Retinal pigment epithelial cell (primary cell): ENCODE measurements around the gene PHF1.
A peak's percentile ranks its signal among the peaks of the same experiment; 100 is the strongest.

Source experiments
- DNase-seq: peaks from one replicate; pipeline ENCODE4 v3.0.0-alpha.2; 2010; ENCODE audit warnings: low read depth
- H3K4me3 ChIP-seq: 2 replicates; pipeline ENCODE4 v1.5.1; 2011; ENCODE audit warnings: mild to moderate bottlenecking, low read length, control low read depth, moderate library complexity
- CTCF ChIP-seq: conservative IDR thresholded peaks from 2 replicates; pipeline ENCODE4 v1.5.1; 2011; ENCODE audit warnings: low read depth, low read length, control low read depth, inconsistent platforms

The PHF1 gene

GRCh38 chr6:33424855-33425667 lies 14.2 kb downstream of the PHF1 start:
- DNase-seq = no peak
- peak overlapping the region; percentile 48 for H3K4me3 ChIP-seq
- TF ChIP-seq CTCF = no peak

- DNase-seq = peak; percentile 48
- TF ChIP-seq CTCF = peak; percentile 74
- H3K4me3 ChIP-seq = peak overlapping the region; percentile 48
Measured at GRCh38 chr6:33425668-33426577, 15.1 kb downstream of the PHF1 start.

GRCh38 chr6:33426590-33427511 lies 16.0 kb downstream of the PHF1 start:
- H3K4me3 ChIP-seq = peak overlapping the region; percentile 77
- DNase-seq = no peak
- no peak for TF ChIP-seq CTCF

GRCh38 chr6:33427585-33428223 lies 16.9 kb downstream of the PHF1 start:
- no peak for DNase-seq
- H3K4me3 ChIP-seq = peak overlapping the region; percentile 77
- TF ChIP-seq CTCF = peak; percentile 26

GRCh38 chr6:33428224-33428965 lies 17.6 kb downstream of the PHF1 start:
- TF ChIP-seq CTCF = peak; percentile 39
- no peak for DNase-seq

More at GRCh38 chr6:33428224-33428965, 17.6 kb downstream of the PHF1 start:
- H3K4me3 ChIP-seq = peak overlapping the region; percentile 50
